Measurements from ENCODE around the gene SLC66A1. TPM values are rescaled to one million over a fixed set of nuclear protein-coding genes. Genes with fewer than 3 reads are reported as not detected.
"Not testable (repeated sequence)": the region's sequence is repeated elsewhere in the genome, so short reads cannot be mapped to it uniquely, and the experiment has no call there.

Gene SLC66A1
- total RNA-seq, 1 experiment from 2014 or later, result 22.5 TPM

DNA sequence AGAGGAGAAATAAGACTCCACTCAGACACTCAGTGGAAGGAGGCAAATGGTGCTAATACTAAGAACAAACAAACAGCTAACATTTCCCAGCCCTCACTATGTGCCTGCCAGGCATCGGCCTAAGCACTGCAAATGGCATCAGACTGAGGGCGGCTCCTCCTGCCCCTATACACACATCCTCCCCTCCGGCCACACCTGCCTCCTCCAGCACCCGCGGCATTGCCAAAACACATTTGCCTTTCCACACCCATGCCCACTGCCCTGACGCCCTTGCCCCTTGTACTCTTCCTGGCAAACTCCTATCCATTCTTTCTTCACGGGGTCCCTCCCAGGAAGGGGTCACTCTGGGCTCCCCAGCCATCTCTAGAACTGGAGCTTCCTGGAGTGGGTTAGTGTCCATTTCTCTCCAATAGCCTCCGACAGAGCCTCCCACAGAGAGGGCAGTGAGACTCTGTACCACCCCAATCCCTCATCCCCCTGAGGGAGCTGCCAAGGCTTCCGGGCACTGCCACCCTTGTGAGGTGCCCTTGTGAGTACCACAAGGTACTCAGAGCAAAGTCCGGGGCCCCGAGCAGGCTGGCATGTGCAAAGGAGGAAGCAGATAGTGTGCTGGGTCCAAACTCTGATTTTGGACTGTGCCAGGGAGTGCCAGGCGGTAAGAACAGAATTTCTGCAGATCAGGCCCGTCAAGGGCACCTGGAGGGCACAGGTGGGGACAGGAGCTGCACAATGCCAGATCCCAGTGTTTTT lies 24.5 kb upstream of the SLC66A1 start:
- no CpG with 5 or more reads among the region's 13 CpGs for WGBS (ENCODE audit: extremely low coverage, insufficient read length, low lambda C conversion rate)
- no peak overlapping the region for H2BK12ac ChIP-seq (ENCODE audit: insufficient read length, low read depth, low read length)
- no peak overlapping the region for H3K56ac ChIP-seq (ENCODE audit: insufficient read length, low read depth, low read length)
- no peak for DNase-seq
- no peak overlapping the region for H2BK120ac ChIP-seq (ENCODE audit: low read depth, low read length, poor library complexity, severe bottlenecking)
- H4K5ac ChIP-seq (ENCODE audit: insufficient read length, low read depth, low read length), result no peak overlapping the region
- no peak overlapping the region for H2AK5ac ChIP-seq (ENCODE audit: insufficient read length, low read length)
- no peak overlapping the region for H3K18ac ChIP-seq (ENCODE audit: insufficient read length, low read depth, low read length)
- no peak overlapping the region for H4K91ac ChIP-seq (ENCODE audit: insufficient read length, low read depth, low read length)
- no peak overlapping the region for H2BK20ac ChIP-seq (ENCODE audit: low read depth, low read length, poor library complexity, severe bottlenecking)
- no peak overlapping the region for H2BK15ac ChIP-seq (ENCODE audit: low read depth, low read length)
- Mint-ChIP-seq H3K4me3 (peak overlapping the region; percentile 25 to 34; a peak in 3 of 5 replicates), H3K9me3 (peaks cover 6 to 12% of the 10 kb centered on the region in 2 experiments; a peak in 4 of 5 replicates), H3K27ac (no peak overlapping the region), H3K4me1 (peaks cover 3 to 7% of the 10 kb centered on the region in 2 experiments), H3K27me3 (ENCODE audit: low read depth) (peaks cover 35% of the 10 kb centered on the region), H3K36me3 (ENCODE audit: insufficient read depth in 1 of 3, low read depth in 3 of 3) (peaks cover 3 to 8% (median 7%) of the 10 kb centered on the region in 3 experiments; a peak in 5 of 7 replicates)
- no peaks in the 10 kb centered on the region for H3K4me1 ChIP-seq (ENCODE audit: insufficient read depth, low read length)
- no peaks in the 10 kb centered on the region for H3K79me2 ChIP-seq (ENCODE audit: insufficient read depth, low read length)
- no peak overlapping the region for H2AFZ ChIP-seq (ENCODE audit: low read length)
- H4K20me1 ChIP-seq (ENCODE audit: control insufficient read depth, insufficient read depth, insufficient read length), result no peaks in the 10 kb centered on the region
- no peak overlapping the region for H3K14ac ChIP-seq (ENCODE audit: insufficient read depth, low read length)
- no peak overlapping the region for H2BK5ac ChIP-seq (ENCODE audit: insufficient read length, low read length)
- H3K79me1 ChIP-seq (ENCODE audit: insufficient read depth, low read depth, low read length, poor library complexity, severe bottlenecking), result no peaks in the 10 kb centered on the region
- no peak overlapping the region for H3K4ac ChIP-seq (ENCODE audit: low read depth, low read length)
- peaks cover 5% of the 10 kb centered on the region for H3K23me2 ChIP-seq (ENCODE audit: insufficient read length, low read depth, low read length, poor library complexity, severe bottlenecking)
- H3K9ac ChIP-seq (ENCODE audit: extremely low read depth, insufficient read length, low read length), result no peak overlapping the region
- H3K23ac ChIP-seq (ENCODE audit: insufficient read length, low read depth, low read length), result no peak overlapping the region
- no peak overlapping the region for H3K4me2 ChIP-seq (ENCODE audit: insufficient read depth, insufficient read length, low read length)
- H3K27ac ChIP-seq (ENCODE audit: insufficient read length, low read depth, low read length), result no peak overlapping the region
- TF ChIP-seq, protein P1, sequence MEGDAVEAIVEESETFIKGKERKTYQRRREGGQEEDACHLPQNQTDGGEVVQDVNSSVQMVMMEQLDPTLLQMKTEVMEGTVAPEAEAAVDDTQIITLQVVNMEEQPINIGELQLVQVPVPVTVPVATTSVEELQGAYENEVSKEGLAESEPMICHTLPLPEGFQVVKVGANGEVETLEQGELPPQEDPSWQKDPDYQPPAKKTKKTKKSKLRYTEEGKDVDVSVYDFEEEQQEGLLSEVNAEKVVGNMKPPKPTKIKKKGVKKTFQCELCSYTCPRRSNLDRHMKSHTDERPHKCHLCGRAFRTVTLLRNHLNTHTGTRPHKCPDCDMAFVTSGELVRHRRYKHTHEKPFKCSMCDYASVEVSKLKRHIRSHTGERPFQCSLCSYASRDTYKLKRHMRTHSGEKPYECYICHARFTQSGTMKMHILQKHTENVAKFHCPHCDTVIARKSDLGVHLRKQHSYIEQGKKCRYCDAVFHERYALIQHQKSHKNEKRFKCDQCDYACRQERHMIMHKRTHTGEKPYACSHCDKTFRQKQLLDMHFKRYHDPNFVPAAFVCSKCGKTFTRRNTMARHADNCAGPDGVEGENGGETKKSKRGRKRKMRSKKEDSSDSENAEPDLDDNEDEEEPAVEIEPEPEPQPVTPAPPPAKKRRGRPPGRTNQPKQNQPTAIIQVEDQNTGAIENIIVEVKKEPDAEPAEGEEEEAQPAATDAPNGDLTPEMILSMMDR (conservative IDR thresholded peaks at IDR 0.05), result no peak
- no peak overlapping the region for H3T11ph ChIP-seq (ENCODE audit: low read length)
- H4K8ac ChIP-seq (replicated peaks; ENCODE audit: insufficient read length, low read depth, low read length), result no peak overlapping the region
- H3K9me3 ChIP-seq (ENCODE audit: control insufficient read depth, low read depth, low read length), result no peaks in the 10 kb centered on the region
- no peaks in the 10 kb centered on the region; the same call in 1 of the 2 replicates for H3K27me3 ChIP-seq (ENCODE audit: insufficient read depth, low read length)

GRCh38 chr1:19288324-19289241 lies 23.5 kb upstream of the SLC66A1 start, which contains the start of gene AKR7A3:
Gene AKR7A3, minus strand, starts transcription at chr1:19288770. Its CDS starts 61 bp downstream, at chr1:19288709.
- H3T11ph ChIP-seq (ENCODE audit: low read length); H4K20me1 ChIP-seq (ENCODE audit: control insufficient read depth, insufficient read depth, insufficient read length); H3K27ac Mint-ChIP-seq; H4K91ac ChIP-seq (ENCODE audit: insufficient read length, low read depth, low read length); H2AFZ ChIP-seq (ENCODE audit: low read length); H3K23me2 ChIP-seq (ENCODE audit: insufficient read length, low read depth, low read length, poor library complexity, severe bottlenecking); H3K27me3 ChIP-seq (ENCODE audit: insufficient read depth, low read length); H3K4ac ChIP-seq (ENCODE audit: low read depth, low read length); H2BK120ac ChIP-seq (ENCODE audit: low read depth, low read length, poor library complexity, severe bottlenecking); H2BK15ac ChIP-seq (ENCODE audit: low read depth, low read length); H3K9me3 ChIP-seq (ENCODE audit: control insufficient read depth, low read depth, low read length); H3K36me3 Mint-ChIP-seq (ENCODE audit: insufficient read depth in 1 of 3, low read depth in 3 of 3); H3K56ac ChIP-seq (ENCODE audit: insufficient read length, low read depth, low read length); H3K9ac ChIP-seq (ENCODE audit: extremely low read depth, insufficient read length, low read length); H3K18ac ChIP-seq (ENCODE audit: insufficient read length, low read depth, low read length); H3K23ac ChIP-seq (ENCODE audit: insufficient read length, low read depth, low read length); H2BK12ac ChIP-seq (ENCODE audit: insufficient read length, low read depth, low read length); H2BK5ac ChIP-seq (ENCODE audit: insufficient read length, low read length); H3K79me1 ChIP-seq (ENCODE audit: insufficient read depth, low read depth, low read length, poor library complexity, severe bottlenecking); H3K79me2 ChIP-seq (ENCODE audit: insufficient read depth, low read length); H3K4me1 ChIP-seq (ENCODE audit: insufficient read depth, low read length); H2BK20ac ChIP-seq (ENCODE audit: low read depth, low read length, poor library complexity, severe bottlenecking); H4K8ac ChIP-seq (replicated peaks; ENCODE audit: insufficient read length, low read depth, low read length); H3K27ac ChIP-seq (ENCODE audit: insufficient read length, low read depth, low read length); H3K14ac ChIP-seq (ENCODE audit: insufficient read depth, low read length); H4K5ac ChIP-seq (ENCODE audit: insufficient read length, low read depth, low read length); H2AK5ac ChIP-seq (ENCODE audit: insufficient read length, low read length); H3K4me1 Mint-ChIP-seq: not testable (repeated sequence)
- Mint-ChIP-seq H3K27me3 (ENCODE audit: low read depth) (peaks cover 35% of the 10 kb centered on the region), H3K9me3 (peaks cover 10 to 15% of the 10 kb centered on the region in 2 experiments), H3K4me3 (peak within 1 kb of the TSS; percentile 52 to 69)
- peak within 1 kb of the TSS; percentile 44 for H3K4me2 ChIP-seq (ENCODE audit: insufficient read depth, insufficient read length, low read length)
- no CpG with 5 or more reads among the region's 82 CpGs for whole genome bisulfite sequencing (ENCODE audit: extremely low coverage, insufficient read length, low lambda C conversion rate)
- peak; percentile 58 for DNase-seq
